GM10266 (cell line): ENCODE results near the gene KEAP1.
"Not testable (repeated sequence)": the region's sequence is repeated elsewhere in the genome, so short reads cannot be mapped to it uniquely, and the experiment has no call there.

Experiments used
- DNase-seq: peaks from one replicate; pipeline ENCODE4 v3.0.0; 2012; ENCODE audit errors: extremely low spot score
- TF ChIP-seq, protein P1 (sequence below): IDR thresholded peaks from 2 replicates; pipeline ENCODE4 v1.5.1; 2012; ENCODE audit warnings: mild to moderate bottlenecking, low read depth; ENCODE audit not compliant: control insufficient read depth, insufficient read depth; ENCODE audit errors: missing control alignments

The KEAP1 gene

DNA sequence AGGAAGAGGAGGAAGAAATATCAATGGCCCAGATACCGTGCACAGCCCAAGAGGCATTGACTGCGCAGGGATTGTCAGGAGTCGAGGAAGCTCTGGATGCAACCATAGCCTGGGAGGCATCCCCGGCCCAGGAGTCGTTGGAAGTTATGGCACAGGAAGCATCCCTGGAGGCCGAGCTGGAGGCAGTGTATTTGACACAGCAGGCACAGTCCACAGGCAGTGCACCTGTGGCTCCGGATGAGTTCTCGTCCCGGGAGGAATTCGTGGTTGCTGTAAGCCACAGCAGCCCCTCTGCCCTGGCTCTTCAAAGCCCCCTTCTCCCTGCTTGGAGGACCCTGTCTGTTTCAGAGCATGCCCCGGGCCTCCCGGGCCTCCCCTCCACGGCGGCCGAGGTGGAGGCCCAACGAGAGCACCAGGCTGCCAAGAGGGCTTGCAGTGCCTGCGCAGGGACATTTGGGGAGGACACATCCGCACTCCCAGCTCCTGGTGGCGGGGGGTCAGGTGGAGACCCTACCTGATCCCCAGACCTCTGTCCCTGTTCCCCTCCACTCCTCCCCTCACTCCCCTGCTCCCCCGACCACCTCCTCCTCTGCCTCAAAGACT is 36.0 kb downstream of the KEAP1 start:
- no peak for DNase-seq
- TF ChIP-seq, protein P1, sequence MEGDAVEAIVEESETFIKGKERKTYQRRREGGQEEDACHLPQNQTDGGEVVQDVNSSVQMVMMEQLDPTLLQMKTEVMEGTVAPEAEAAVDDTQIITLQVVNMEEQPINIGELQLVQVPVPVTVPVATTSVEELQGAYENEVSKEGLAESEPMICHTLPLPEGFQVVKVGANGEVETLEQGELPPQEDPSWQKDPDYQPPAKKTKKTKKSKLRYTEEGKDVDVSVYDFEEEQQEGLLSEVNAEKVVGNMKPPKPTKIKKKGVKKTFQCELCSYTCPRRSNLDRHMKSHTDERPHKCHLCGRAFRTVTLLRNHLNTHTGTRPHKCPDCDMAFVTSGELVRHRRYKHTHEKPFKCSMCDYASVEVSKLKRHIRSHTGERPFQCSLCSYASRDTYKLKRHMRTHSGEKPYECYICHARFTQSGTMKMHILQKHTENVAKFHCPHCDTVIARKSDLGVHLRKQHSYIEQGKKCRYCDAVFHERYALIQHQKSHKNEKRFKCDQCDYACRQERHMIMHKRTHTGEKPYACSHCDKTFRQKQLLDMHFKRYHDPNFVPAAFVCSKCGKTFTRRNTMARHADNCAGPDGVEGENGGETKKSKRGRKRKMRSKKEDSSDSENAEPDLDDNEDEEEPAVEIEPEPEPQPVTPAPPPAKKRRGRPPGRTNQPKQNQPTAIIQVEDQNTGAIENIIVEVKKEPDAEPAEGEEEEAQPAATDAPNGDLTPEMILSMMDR, result no peak

DNA sequence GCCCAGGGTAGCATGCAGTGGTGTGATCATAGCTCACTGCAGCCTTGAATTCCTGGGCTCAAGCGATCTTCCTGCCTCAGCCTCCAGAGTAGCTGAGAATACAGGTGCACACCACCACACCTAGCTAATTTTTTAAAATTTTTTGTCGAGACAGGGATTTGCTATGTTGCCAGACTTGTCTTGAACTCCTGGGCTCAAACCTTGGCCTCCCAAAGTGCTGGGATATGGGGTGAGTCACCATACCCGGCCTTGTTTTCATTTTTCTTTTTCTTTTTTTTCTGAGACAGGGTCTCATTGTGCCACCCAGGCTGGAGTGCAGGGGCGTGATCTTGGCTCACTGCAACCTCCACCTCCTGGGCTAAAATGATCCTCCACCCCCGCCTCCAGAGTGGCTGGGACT is 38.7 kb downstream of the KEAP1 start:
- TF ChIP-seq, protein P1, result no peak

DNA sequence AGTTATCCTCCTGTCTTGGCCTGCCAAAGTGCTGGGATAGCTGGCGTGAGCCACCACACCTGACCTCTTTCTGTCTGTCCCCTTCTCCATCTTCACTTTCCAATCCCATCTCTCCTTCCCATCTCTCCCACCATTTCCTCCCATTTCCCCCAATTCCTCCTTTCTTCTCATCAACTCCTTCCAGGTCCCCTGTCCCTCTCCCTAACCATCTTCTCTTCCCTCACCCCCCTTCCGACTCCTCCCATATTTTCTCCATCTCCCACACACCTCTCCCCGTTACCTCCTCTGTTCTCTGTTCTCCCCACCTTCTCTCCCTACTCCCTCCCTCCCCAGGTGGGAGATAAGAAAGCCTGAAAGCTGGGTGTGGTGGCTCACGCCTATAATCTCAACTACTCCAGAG is 40.6 kb downstream of the KEAP1 start:
- DNase-seq, result no peak
- TF ChIP-seq, protein P1, result no peak

More for the DNA sequence above, 38.7 kb downstream of the KEAP1 start:
- no peak for DNase-seq

DNA sequence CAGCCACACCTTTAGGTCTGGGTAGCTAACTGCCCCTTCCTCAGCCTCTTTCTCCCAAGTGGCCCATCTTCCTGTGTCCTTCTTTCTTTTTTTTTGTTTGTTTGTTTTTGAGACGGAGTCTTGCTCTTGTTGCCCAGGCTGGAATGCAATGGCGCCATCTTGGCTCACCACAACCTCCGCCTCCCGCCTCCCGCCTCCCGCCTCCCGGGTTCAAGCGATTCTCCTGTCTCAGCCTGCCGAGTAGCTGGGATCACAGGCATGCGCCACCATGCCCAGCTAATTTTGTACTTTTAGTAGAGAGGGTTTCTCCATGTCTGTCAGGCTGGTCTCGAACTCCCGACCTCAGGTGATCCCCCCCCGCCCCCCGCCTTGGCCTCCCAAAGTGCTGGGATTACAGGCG is 41.1 kb downstream of the KEAP1 start:
- not testable (repeated sequence) for DNase-seq

DNA sequence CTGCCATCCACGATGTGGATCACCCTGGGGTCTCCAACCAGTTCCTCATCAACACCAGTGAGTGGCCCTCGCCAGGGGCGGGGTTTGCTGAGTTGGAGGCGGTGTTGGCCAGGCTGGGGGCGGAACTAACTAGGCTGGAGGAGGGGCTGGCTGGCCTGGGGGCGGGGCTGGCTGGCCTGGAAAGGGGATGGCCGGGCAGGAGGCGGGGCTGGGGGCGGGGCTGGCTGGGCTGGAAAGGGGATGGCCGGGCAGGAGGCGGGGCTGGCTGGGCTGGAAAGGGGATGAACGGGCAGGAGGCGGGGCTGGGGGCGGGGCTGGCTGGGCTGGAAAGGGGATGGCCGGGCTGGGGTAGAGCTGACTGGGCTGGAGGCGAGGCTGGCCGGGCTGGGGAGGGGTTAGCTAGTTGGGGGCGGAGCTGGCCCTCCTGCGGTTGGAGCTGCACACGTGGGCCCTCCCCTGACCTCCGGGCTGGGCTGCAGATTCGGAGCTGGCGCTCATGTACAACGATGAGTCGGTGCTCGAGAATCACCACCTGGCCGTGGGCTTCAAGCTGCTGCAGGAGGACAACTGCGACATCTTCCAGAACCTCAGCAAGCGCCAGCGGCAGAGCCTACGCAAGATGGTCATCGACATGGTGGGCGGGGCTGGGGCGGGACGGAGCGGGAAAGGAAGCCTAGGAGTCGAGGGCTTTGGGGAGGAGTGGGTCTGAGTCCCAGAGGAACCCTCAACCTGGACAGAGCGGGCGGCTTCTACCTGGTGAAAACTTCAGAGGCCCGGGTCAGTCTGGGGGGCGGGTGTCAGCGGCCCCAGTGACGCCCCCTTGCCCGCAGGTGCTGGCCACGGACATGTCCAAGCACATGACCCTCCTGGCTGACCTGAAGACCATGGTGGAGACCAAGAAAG is 41.9 kb downstream of the KEAP1 start:
- TF ChIP-seq, protein P1, result no peak

DNA sequence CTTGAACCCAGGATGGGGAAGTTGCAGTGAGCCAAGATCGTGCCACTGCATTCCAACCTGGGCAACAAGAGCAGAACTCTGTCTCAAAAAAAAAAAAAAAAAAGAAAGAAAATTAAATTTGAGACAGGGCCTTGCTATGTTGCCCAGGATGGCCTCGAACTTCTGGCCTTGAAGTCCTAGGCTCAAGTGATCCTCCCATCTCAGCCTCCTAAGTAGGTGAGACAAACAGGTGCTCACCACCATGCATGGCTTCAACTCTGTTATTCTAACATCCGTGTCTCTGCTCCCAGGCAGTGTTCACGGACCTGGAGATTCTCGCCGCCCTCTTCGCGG is 42.5 kb downstream of the KEAP1 start:
- DNase-seq, result no peak

More for the DNA sequence above, 41.9 kb downstream of the KEAP1 start:
- peak; percentile 97 for DNase-seq

DNA sequence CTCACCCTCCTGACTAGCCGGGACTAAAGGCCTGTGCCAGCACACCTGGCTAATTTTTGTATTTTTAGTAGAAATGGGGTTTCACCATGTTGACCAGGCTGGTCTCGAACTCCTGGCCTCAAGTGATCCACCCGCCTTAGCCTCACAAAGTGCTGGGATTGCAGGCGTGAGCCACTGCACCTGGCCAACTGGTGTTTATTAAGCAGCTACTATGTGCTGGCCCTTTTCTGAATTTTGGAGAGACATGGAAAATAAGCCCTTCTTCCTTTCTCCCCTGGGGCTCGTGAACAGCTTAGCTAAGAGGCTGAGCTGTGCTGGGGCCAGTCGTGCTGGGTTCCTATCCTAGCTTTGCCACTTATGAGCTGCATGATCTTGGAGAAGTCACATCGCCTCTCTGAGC is 44.4 kb downstream of the KEAP1 start:
- DNase-seq, result not testable (repeated sequence)

More for the DNA sequence above, 42.5 kb downstream of the KEAP1 start:
- TF ChIP-seq, protein P1, result no peak

DNA sequence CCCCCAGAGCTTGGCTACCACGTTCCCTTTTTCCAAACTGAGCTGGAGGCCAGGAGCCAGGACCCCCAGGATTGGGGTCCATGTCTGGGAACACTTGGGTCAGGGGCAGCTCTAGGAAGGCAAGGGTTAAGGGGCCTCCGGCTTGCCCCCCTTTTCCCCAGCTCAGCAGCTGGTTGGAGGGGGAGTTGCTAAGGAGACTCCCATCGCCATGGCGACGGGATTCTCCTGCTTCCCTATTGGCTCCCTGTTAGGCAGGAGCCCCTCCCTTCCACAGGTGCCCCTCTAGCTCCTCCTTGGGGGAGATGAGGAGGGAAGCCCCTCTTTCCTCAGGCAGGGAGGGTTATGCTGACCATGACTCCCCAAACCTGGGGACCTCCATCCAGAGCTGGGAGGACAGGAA is 48.9 kb downstream of the KEAP1 start:
- no peak for DNase-seq
- TF ChIP-seq, protein P1, result no peak
